Chondrocyte (in vitro differentiated cells): ENCODE results near the gene DVL1. TPM values are rescaled to one million over a fixed set of nuclear protein-coding genes. Genes with fewer than 3 reads are reported as not detected.

ENCODE experiments used
- DNase-seq: peaks from one replicate; pipeline ENCODE4 v3.0.0; 2021; ENCODE audit warnings: mixed read lengths, low spot score
- H3K27ac Mint-ChIP-seq: one replicate; pipeline ENCODE4 v1.8.0; 2021; ENCODE audit warnings: mild to moderate bottlenecking, moderate library complexity, mixed read lengths; ENCODE audit not compliant: unreplicated experiment
- H3K27me3 Mint-ChIP-seq: 2 replicates; pipeline ENCODE4 v1.8.0; 2021; ENCODE audit warnings: low read depth, mixed read lengths
- H3K36me3 Mint-ChIP-seq: 2 replicates; pipeline ENCODE4 v1.8.0; 2021; ENCODE audit warnings: low read depth, mixed read lengths
- H3K4me1 Mint-ChIP-seq: 2 replicates; pipeline ENCODE4 v1.8.0; 2021; ENCODE audit warnings: low read depth, mild to moderate bottlenecking, mixed read lengths
- H3K4me3 Mint-ChIP-seq: one replicate; pipeline ENCODE4 v1.8.0; 2021; ENCODE audit warnings: mild to moderate bottlenecking, moderate library complexity, mixed read lengths; ENCODE audit not compliant: unreplicated experiment
- H3K9me3 Mint-ChIP-seq: 2 replicates; pipeline ENCODE4 v1.8.0; 2021; ENCODE audit warnings: low read depth, mixed read lengths
- CTCF ChIP-seq: fragments of 200-600 bp; sonication (generic); IDR thresholded peaks from 2 replicates; pipeline ENCODE4 v1.5.0; 2021; ENCODE audit warnings: antibody characterized with exemption, mild to moderate bottlenecking, moderate library complexity
- long read RNA-seq: library from polyadenylated mRNA; stranded (forward); transcript quantifications from one replicate; pipeline ENCODE4 v2.0.0, GENCODE V29; 2021
- total RNA-seq: library from RNA; stranded (reverse); gene quantifications from 3 replicates; pipeline ENCODE4 v1.2.1, GENCODE V29; 2021

Gene DVL1
- total RNA-seq, result 59.6 to 66.5 TPM (median 59.9 TPM) in 3 replicates
- long read RNA-seq, transcript DVL1-202 (15 exons, 2,926 nt), result major isoform, 44 of 86 reads
- long read RNA-seq, transcript DVL1-201 (15 exons, 3,239 nt), result minor isoform, 10 of 86 reads
- long read RNA-seq, partial matches to known transcripts, result 11 of 86 reads
- long read RNA-seq, other reads (novel, unspliced or antisense), result 20 of 86 reads

DNA sequence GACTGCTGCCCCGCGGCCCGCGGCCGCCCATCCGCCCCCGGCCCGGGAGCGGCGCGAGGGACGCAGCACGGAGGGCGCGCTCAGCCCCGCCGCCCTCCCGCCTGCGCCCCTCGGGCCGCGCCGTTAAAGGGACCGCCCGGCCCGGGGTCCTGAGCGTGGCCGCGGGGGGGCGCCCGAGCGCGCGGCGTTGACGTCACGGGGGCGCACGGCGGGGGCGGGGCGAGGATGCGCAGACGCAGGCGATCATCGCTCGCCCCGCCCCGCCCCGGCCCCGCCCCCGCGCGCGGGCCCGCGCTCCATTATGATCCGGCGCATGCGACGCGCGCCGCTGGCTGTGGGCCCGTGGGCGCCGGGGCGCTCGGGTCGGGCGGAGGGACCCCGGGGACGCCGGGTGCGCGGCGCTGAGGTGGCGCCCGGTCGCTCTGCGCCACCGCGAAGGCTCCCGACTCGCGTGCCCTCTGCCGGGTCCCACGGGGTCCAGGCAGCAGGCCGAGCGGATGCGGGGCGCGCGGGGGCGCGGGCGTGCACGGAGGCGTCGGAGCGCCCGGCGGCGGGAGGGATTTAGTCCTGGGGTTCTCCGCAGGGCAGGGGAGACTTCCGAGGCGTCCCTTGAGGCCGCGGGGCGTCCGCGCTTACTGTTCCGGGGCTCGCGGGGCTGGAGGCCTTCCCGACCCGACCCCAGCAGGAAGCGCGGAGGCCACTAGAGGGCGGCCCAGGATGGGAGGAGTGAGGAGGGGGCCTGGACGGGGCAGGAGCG is at the start of gene DVL1:
Gene DVL1, minus strand, starts transcription at position 163 of the 757 bp plus-strand sequence. CDS start 353 bp downstream, outside the sequence.
- Mint-ChIP-seq H3K4me3 (peak within 1 kb of the TSS; percentile 72), H3K27ac (peak within 1 kb of the TSS; percentile 32)
- TF ChIP-seq CTCF, result peak; percentile 75

GRCh38 chr1:1398677-1399186 is 49.5 kb upstream of the DVL1 start:
- peak overlapping the region; percentile 88 for H3K4me3 Mint-ChIP-seq
- peak; percentile 75 for DNase-seq
- TF ChIP-seq CTCF, result no peak
- H3K27ac Mint-ChIP-seq, result peak overlapping the region; percentile 83
- peaks cover 45% of the 10 kb centered on the region for H3K4me1 Mint-ChIP-seq
- peaks cover 30% of the 10 kb centered on the region for H3K36me3 Mint-ChIP-seq
- H3K9me3 Mint-ChIP-seq, result no peaks in the 10 kb centered on the region
- no peaks in the 10 kb centered on the region for H3K27me3 Mint-ChIP-seq

More for the DNA sequence above, at the start of gene DVL1:
- Mint-ChIP-seq H3K4me1 (peaks cover 41% of the 10 kb centered on the region), H3K36me3 (no peaks in the 10 kb centered on the region), H3K9me3 (no peaks in the 10 kb centered on the region), H3K27me3 (no peaks in the 10 kb centered on the region)
- DNase-seq, result no peak

- H3K36me3 Mint-ChIP-seq, result peaks cover 31% of the 10 kb centered on the region
- H3K27ac Mint-ChIP-seq, result peak overlapping the region; percentile 83
- no peak for DNase-seq
- peaks cover 45% of the 10 kb centered on the region for H3K4me1 Mint-ChIP-seq
- H3K9me3 Mint-ChIP-seq, result no peaks in the 10 kb centered on the region
- peak overlapping the region; percentile 88 for H3K4me3 Mint-ChIP-seq
- H3K27me3 Mint-ChIP-seq, result no peaks in the 10 kb centered on the region
- TF ChIP-seq CTCF, result no peak
These were observed 48.8 kb upstream of the DVL1 start for GRCh38 chr1:1397839-1398523.

- TF ChIP-seq CTCF, result no peak
- no peaks in the 10 kb centered on the region for H3K9me3 Mint-ChIP-seq
- H3K27ac Mint-ChIP-seq, result no peak overlapping the region
- peaks cover 44% of the 10 kb centered on the region for H3K36me3 Mint-ChIP-seq
- no peaks in the 10 kb centered on the region for H3K27me3 Mint-ChIP-seq
- DNase-seq, result no peak
- H3K4me1 Mint-ChIP-seq, result peaks cover 22% of the 10 kb centered on the region
- no peak overlapping the region for H3K4me3 Mint-ChIP-seq
These were observed 45.9 kb upstream of the DVL1 start for GRCh38 chr1:1395166-1395565.

DNA sequence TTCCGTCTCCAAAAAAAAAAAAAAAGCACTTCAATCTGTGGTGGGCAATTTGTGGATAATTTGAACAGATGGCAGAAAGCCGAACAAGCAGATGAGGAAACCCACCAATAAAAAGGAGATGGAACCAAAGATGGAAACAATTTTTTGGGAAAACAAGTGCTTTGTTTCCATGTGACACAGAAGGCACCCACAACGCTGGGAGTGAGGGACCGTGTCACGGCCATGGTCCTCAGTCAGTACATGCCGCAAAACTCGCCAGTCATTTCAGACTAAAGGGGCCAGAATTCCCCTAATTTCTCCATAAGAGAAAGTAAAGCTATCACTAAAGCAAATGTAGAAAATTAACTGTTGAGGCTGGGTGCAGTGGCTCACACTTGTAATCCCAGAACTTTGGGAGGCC is 44.9 kb upstream of the DVL1 start:
- peaks cover 53% of the 10 kb centered on the region for H3K36me3 Mint-ChIP-seq
- no peak for DNase-seq
- no peaks in the 10 kb centered on the region for H3K27me3 Mint-ChIP-seq
- H3K4me3 Mint-ChIP-seq, result no peak overlapping the region
- peaks cover 18% of the 10 kb centered on the region for H3K4me1 Mint-ChIP-seq
- TF ChIP-seq CTCF, result no peak
- no peak overlapping the region for H3K27ac Mint-ChIP-seq
- H3K9me3 Mint-ChIP-seq, result no peaks in the 10 kb centered on the region
